Panc1 (cell line): ENCODE results near the gene HOXC9.

Experiments used
- CTCF ChIP-seq: fragments of 450-650 bp; IDR thresholded peaks from 2 replicates; pipeline ENCODE4 v1.5.1; 2017; ENCODE audit warnings: mild to moderate bottlenecking
- POLR2AphosphoS5 ChIP-seq: IDR thresholded peaks from 2 replicates; pipeline ENCODE4 v1.6.1; 2012; ENCODE audit warnings: mild to moderate bottlenecking, low read depth, low read length, moderate library complexity
- SIN3A ChIP-seq: IDR thresholded peaks from 2 replicates; pipeline ENCODE4 v1.6.1; 2012; ENCODE audit warnings: low read depth, mild to moderate bottlenecking, low read length, moderate library complexity, borderline replicate concordance; ENCODE audit not compliant: insufficient read depth

DNA sequence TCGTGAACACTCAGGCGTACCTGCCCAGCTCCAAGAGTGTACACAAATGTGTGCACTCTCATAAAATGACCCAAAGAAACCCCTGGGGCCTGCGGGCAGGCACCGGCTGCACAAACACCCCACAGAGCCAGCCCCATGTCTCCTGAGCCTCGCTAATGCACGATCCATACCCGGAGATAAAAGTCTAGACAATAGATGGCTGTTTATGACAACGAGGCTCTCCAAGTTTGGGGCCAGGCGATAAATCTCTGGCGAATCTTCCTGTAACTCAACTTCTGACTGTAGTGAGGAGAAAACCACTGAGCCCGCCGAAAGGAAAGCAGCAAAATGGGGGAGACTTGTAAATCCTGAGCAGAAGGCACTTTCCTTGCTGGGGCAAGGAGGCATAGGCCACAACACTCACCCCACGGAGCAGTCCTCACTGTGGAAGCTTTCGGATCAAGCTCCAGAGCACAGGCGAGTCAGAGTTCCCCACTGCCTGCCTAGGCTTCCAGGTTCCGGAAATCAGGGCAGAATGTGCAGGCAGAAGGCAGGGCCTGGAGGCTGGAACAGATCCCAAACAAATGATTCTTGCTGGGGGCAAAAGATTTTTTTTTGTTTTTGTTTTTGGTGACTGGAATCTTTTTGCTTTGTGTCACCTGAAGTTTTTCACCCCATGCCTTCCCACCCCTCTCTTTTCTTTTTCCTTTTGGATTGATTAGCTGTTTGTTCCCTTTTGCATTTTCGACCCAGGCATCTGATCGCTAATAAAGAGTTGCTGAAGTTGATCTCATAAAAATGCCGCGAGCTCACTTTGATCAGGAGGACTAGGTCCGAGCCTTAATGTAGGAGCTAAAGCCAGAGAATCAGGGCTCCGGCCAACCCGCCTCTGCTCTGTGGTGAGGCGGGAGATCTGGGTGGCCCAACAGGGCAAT is 31.5 kb upstream of the HOXC9 start:
- TF ChIP-seq POLR2AphosphoS5 (peak; percentile 57), CTCF (no peak), SIN3A (no peak)
